Muscle layer of duodenum (tissue), 2 donors: ENCODE data around the gene SLC12A8.

Experiments
- H3K27ac ChIP-seq: one replicate; pipeline ENCODE4 v1.7.0; 2013; ENCODE audit warnings: mild to moderate bottlenecking, low read length
- H3K27me3 ChIP-seq: one replicate; pipeline ENCODE4 v1.7.0; 2013; ENCODE audit warnings: low read depth, mild to moderate bottlenecking, control low read depth, low read length
- H3K36me3 ChIP-seq, 2 donors: one replicate each; pipeline ENCODE4 v1.7.0; 2013; ENCODE audit warnings: low read length in 2 of 2, control low read depth in 1 of 2, mild to moderate bottlenecking in 1 of 2; ENCODE audit not compliant: insufficient read depth in 2 of 2, control insufficient read depth in 1 of 2
- H3K4me1 ChIP-seq, 2 donors: one replicate each; pipeline ENCODE4 v1.7.0; 2013; ENCODE audit warnings: low read length in 2 of 2, mild to moderate bottlenecking in 2 of 2, control low read depth in 1 of 2, moderate library complexity in 1 of 2; ENCODE audit not compliant: insufficient read depth in 2 of 2, control insufficient read depth in 1 of 2
- H3K4me3 ChIP-seq, 2 donors: one replicate each; pipeline ENCODE4 v1.7.0; 2013; ENCODE audit warnings: low read length in 2 of 2, low read depth in 1 of 2, mild to moderate bottlenecking in 1 of 2
- H3K9me3 ChIP-seq, 2 donors: one replicate each; pipeline ENCODE4 v1.7.0; 2013; ENCODE audit warnings: low read length in 2 of 2, control low read depth in 1 of 2, mild to moderate bottlenecking in 1 of 2; ENCODE audit not compliant: control insufficient read depth in 1 of 2
- donor health status: healthy.

Gene SLC12A8

DNA sequence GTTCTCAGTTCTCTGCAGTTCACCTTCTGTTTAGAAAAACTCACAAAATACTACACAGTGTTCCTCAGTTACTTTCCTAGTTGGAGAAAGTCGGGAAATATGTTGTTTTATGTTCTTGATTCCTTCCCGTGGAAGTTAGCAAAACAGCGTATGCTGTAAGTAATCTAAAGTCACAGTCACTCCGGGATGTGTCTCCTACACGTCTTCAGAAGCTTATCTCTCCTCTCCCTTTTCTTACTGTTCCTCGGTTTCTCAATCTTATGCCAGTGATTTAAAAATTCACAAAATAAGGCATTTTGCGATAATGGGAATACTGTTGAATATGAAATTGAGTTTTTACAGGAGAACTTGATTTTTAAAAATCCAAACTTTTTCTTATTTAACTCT, 158.5 kb downstream of the SLC12A8 start:
- Histone ChIP-seq H3K9me3 (no peaks in the 10 kb centered on the region), H3K27ac (peak overlapping the region; percentile 86), H3K4me1 (peaks cover 26 to 59% of the 10 kb centered on the region in 2 donors), H3K4me3 (peak overlapping the region; percentile 90 to 92), H3K27me3 (no peaks in the 10 kb centered on the region), H3K36me3 (no peaks in the 10 kb centered on the region)

- Histone ChIP-seq H3K27me3 (no peaks in the 10 kb centered on the region), H3K27ac (peak overlapping the region; percentile 86), H3K4me3 (peak overlapping the region; percentile 12 to 90), H3K9me3 (no peaks in the 10 kb centered on the region), H3K36me3 (no peaks in the 10 kb centered on the region), H3K4me1 (peaks cover 26 to 66% of the 10 kb centered on the region in 2 donors)
These were observed 159.2 kb downstream of the SLC12A8 start for GRCh38 chr3:125053304-125053699.

- Histone ChIP-seq H3K4me3 (peak overlapping the region; percentile 12 to 90), H3K4me1 (peaks cover 26 to 72% of the 10 kb centered on the region in 2 donors), H3K36me3 (no peaks in the 10 kb centered on the region), H3K9me3 (no peaks in the 10 kb centered on the region), H3K27ac (peak overlapping the region; percentile 86), H3K27me3 (no peaks in the 10 kb centered on the region)
These were observed 159.8 kb downstream of the SLC12A8 start for GRCh38 chr3:125052624-125053303.

GRCh38 chr3:125051715-125052581, 160.6 kb downstream of the SLC12A8 start:
- Histone ChIP-seq H3K27me3 (no peaks in the 10 kb centered on the region), H3K4me1 (peaks cover 26 to 71% of the 10 kb centered on the region in 2 donors), H3K27ac (peak overlapping the region; percentile 86), H3K4me3 (peak overlapping the region; percentile 12 to 90), H3K36me3 (no peaks in the 10 kb centered on the region), H3K9me3 (no peaks in the 10 kb centered on the region)

DNA sequence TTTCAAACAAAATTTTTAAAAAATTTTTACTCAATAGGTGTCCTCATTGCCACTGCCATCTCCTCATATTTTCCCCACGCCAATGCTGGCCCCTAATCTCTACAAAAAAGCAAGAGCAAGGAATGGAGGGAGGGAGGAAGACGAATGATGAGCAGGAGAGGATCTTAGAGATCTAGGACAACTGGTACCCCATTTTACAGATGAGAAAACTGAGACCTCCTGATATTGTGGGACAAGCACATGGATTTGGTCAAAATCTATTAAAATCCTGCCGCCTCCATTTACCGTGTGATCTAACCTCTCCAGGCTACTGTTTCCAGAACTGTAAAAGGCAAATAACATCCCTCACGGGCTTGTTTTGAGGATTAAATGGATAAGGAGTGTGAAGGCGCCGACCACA, 161.3 kb downstream of the SLC12A8 start:
- H3K4me1 ChIP-seq: peaks cover 26 to 68% of the 10 kb centered on the region in 2 donors
- H3K4me3 ChIP-seq: peak overlapping the region in 1 of 2 donors; percentile 90
- H3K27ac ChIP-seq: peak overlapping the region; percentile 86

DNA sequence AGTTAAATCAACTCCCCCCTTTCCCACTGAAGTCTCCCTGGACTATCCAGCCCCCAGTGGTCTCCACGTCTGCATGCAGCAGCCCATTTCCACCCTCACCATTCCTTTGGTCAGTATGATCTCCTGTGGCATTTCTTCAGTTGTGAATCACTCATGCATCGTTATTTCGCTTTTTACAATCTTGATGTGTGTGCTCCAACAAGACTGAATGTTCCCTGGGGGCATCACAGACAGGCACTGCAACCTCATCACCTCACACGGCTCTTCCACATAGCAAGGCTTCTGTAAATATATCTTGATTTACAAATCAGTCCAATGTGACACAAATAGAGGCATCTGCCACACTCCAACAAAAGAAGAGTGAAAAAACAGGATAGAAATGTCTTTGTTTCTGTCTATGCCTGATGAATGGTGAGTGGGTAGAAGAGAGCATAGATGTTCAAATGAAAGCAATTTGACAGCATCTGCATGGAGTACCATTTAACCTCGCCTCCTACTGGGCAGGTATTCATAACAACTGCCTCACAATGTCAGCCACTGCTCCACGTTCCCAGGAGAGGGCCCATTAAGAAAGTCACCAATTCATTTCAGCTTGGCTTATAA, 162.0 kb downstream of the SLC12A8 start:
- Histone ChIP-seq H3K4me1 (peaks cover 28 to 73% of the 10 kb centered on the region in 2 donors), H3K36me3 (no peaks in the 10 kb centered on the region), H3K27me3 (no peaks in the 10 kb centered on the region), H3K9me3 (no peaks in the 10 kb centered on the region), H3K27ac (no peak overlapping the region), H3K4me3 (no peak overlapping the region)

More for the DNA sequence above, 161.3 kb downstream of the SLC12A8 start:
- no peaks in the 10 kb centered on the region for H3K36me3 ChIP-seq
- no peaks in the 10 kb centered on the region for H3K9me3 ChIP-seq
- H3K27me3 ChIP-seq: no peaks in the 10 kb centered on the region

DNA sequence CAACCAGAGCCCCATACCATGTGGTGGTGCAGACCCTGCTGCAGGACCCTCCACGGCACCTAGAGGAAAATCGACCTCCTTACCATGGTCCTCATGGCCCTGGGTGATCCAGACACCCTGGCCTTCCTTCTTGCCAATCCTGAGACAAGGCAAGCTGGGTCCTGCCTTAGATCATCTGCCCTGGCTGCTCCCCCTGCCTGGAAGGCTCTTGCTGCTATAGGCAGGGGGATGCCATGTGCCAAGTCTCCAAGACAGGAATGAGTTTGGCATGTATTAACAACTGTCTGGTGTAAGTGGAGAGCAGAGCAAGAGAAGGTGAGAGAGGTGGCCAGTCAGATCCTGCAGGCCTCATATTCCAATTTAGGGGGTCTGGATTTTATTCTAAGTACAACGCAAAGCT, 164.3 kb downstream of the SLC12A8 start:
- Histone ChIP-seq H3K27ac (no peak overlapping the region), H3K27me3 (no peaks in the 10 kb centered on the region), H3K4me3 (no peak overlapping the region), H3K36me3 (no peaks in the 10 kb centered on the region), H3K9me3 (no peaks in the 10 kb centered on the region), H3K4me1 (peaks cover 35 to 87% of the 10 kb centered on the region in 2 donors)

GRCh38 chr3:125045965-125046364, 166.6 kb downstream of the SLC12A8 start:
- peaks cover 27 to 71% of the 10 kb centered on the region in 2 donors for H3K4me1 ChIP-seq
- no peaks in the 10 kb centered on the region for H3K36me3 ChIP-seq
- H3K4me3 ChIP-seq: no peak overlapping the region
- H3K27me3 ChIP-seq: no peaks in the 10 kb centered on the region
- H3K9me3 ChIP-seq: no peaks in the 10 kb centered on the region
- H3K27ac ChIP-seq: no peak overlapping the region

DNA sequence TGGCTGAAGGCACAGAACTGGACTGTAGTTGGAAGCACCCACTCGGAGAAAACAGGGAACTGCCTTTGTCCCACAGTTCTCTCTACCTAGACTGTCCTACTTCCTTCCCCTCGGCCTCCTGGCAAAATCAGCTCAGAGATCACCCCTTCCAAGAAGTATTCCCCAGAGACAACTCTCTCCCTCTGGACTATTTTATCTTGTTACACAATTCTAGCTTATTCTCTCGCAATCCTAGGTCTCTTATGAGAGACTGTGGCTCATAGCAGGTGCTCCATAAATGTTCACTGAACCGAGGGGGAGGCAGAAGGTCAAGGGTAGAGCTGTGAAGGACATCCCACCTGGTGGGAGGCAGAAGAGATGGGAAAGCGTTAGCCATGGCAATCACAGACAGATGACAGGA, 167.4 kb downstream of the SLC12A8 start:
- Histone ChIP-seq H3K9me3 (no peaks in the 10 kb centered on the region), H3K4me3 (no peak overlapping the region), H3K4me1 (peaks cover 27 to 64% of the 10 kb centered on the region in 2 donors), H3K36me3 (no peaks in the 10 kb centered on the region), H3K27me3 (no peaks in the 10 kb centered on the region), H3K27ac (peak overlapping the region; percentile 78)

- Histone ChIP-seq H3K27me3 (no peaks in the 10 kb centered on the region), H3K36me3 (no peaks in the 10 kb centered on the region), H3K27ac (peak overlapping the region; percentile 78), H3K9me3 (no peaks in the 10 kb centered on the region), H3K4me1 (peaks cover 27 to 65% of the 10 kb centered on the region in 2 donors), H3K4me3 (peak overlapping the region; percentile 14 to 34)
These were observed 168.9 kb downstream of the SLC12A8 start for GRCh38 chr3:125043599-125044151.
